GM12878 (cell line): ENCODE data around the gene CLDN14. TPM values are rescaled to one million over a fixed set of nuclear protein-coding genes. Genes with fewer than 3 reads are reported as not detected.

Experiments
- MTA2 ChIP-seq: fragments of 450-650 bp; IDR thresholded peaks from 2 replicates; pipeline ENCODE4 v1.6.1; 2016; ENCODE audit warnings: low read depth, mild to moderate bottlenecking, moderate library complexity
- polyA plus RNA-seq, 11 experiments: library from polyadenylated mRNA; depleted of rRNA in 4 of 11; unstranded in 6 of 11; stranded (reverse) in 5 of 11; fragments of >200 nt; fragmentation: Nextera tagmentation in 4 of 11; fragmentation: Illumina TruSeq in 1 of 11; extraction: Ambion mirVana in 4 of 11; extraction: Trizol in 1 of 11; gene quantifications; 1 replicate in 1 of 11; 2 replicates in 10 of 11; pipeline versions ENCODE4 v1.2.1 to v1.2.3, GENCODE V29; 2011 to 2016; ENCODE audit warnings: inconsistent platforms in 2 of 11, missing spikeins in 2 of 11, low read depth in 1 of 11
- total RNA-seq, 4 experiments: library from RNA; depleted of rRNA in 3 of 4; stranded (reverse); fragments of >200 nt in 3 of 4; fragmentation: Illumina TruSeq in 1 of 4; extraction: Trizol in 1 of 4; gene quantifications; 2 replicates each; pipeline versions ENCODE4 v1.2.1 to v1.2.3, GENCODE V29; 2013 to 2021
- TF ChIP-seq, protein P1 (sequence below): IDR thresholded peaks from 2 replicates; pipeline ENCODE4 v1.6.1; 2012; ENCODE audit warnings: improper control_type of control experiment, low read depth, low read length; ENCODE audit not compliant: insufficient replicate concordance
- TF ChIP-seq, protein P2 (sequence below): fragments of 450-650 bp; IDR thresholded peaks from 2 replicates; pipeline ENCODE4 v1.6.1; 2016; ENCODE audit warnings: mild to moderate bottlenecking
- TF ChIP-seq, protein P3 (sequence below): fragments of 450-650 bp; IDR thresholded peaks from 2 replicates; pipeline ENCODE4 v1.6.1; 2014; ENCODE audit warnings: mild to moderate bottlenecking
- TF ChIP-seq, protein P4 (sequence below): fragments of 450-650 bp; IDR thresholded peaks from 2 replicates; pipeline ENCODE4 v1.6.1; 2016; ENCODE audit warnings: mild to moderate bottlenecking, moderate library complexity, borderline replicate concordance
- TF ChIP-seq, protein P5 (sequence below): IDR thresholded peaks from 2 replicates; pipeline ENCODE4 v1.6.1; 2011; ENCODE audit warnings: borderline replicate concordance, low read depth, mild to moderate bottlenecking, moderate library complexity, low read length; ENCODE audit not compliant: insufficient read depth, poor library complexity, severe bottlenecking

CLDN14 gene
- total and polyA plus RNA-seq, 10 of the 15 experiments (the other 5 are each of a cell fraction or from before 2014, with no cell fraction given): 0.90 to 19.4 (median 6.6) TPM

DNA sequence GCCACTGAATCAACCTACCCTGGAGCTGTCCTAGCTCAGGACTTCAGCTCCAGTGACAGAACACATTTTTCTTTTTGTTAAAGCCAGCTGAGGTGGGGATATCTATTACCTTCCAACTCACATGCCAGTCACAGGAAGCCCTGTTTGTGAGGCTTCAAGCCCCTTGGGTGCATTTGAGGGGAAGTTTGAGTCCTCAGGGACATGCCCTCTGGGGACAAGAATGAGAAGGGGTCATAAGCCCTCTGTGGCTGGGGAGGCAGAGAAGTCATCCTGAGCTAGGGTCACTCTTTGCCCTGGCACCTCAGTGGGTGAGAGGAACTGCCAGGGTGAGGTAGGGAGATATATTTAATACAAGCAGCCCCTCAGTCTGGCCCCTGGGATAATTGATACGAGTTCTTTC, 33.5 kb upstream of the CLDN14 start (continued):
- TF ChIP-seq, protein P1, sequence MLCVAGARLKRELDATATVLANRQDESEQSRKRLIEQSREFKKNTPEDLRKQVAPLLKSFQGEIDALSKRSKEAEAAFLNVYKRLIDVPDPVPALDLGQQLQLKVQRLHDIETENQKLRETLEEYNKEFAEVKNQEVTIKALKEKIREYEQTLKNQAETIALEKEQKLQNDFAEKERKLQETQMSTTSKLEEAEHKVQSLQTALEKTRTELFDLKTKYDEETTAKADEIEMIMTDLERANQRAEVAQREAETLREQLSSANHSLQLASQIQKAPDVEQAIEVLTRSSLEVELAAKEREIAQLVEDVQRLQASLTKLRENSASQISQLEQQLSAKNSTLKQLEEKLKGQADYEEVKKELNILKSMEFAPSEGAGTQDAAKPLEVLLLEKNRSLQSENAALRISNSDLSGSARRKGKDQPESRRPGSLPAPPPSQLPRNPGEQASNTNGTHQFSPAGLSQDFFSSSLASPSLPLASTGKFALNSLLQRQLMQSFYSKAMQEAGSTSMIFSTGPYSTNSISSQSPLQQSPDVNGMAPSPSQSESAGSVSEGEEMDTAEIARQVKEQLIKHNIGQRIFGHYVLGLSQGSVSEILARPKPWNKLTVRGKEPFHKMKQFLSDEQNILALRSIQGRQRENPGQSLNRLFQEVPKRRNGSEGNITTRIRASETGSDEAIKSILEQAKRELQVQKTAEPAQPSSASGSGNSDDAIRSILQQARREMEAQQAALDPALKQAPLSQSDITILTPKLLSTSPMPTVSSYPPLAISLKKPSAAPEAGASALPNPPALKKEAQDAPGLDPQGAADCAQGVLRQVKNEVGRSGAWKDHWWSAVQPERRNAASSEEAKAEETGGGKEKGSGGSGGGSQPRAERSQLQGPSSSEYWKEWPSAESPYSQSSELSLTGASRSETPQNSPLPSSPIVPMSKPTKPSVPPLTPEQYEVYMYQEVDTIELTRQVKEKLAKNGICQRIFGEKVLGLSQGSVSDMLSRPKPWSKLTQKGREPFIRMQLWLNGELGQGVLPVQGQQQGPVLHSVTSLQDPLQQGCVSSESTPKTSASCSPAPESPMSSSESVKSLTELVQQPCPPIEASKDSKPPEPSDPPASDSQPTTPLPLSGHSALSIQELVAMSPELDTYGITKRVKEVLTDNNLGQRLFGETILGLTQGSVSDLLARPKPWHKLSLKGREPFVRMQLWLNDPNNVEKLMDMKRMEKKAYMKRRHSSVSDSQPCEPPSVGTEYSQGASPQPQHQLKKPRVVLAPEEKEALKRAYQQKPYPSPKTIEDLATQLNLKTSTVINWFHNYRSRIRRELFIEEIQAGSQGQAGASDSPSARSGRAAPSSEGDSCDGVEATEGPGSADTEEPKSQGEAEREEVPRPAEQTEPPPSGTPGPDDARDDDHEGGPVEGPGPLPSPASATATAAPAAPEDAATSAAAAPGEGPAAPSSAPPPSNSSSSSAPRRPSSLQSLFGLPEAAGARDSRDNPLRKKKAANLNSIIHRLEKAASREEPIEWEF: peak; percentile 96
- TF ChIP-seq, protein P2, sequence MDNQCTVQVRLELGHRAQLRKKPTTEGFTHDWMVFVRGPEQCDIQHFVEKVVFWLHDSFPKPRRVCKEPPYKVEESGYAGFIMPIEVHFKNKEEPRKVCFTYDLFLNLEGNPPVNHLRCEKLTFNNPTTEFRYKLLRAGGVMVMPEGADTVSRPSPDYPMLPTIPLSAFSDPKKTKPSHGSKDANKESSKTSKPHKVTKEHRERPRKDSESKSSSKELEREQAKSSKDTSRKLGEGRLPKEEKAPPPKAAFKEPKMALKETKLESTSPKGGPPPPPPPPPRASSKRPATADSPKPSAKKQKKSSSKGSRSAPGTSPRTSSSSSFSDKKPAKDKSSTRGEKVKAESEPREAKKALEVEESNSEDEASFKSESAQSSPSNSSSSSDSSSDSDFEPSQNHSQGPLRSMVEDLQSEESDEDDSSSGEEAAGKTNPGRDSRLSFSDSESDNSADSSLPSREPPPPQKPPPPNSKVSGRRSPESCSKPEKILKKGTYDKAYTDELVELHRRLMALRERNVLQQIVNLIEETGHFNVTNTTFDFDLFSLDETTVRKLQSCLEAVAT: peak; percentile 35; the same call in 1 of the 2 replicates
- TF ChIP-seq, protein P3, sequence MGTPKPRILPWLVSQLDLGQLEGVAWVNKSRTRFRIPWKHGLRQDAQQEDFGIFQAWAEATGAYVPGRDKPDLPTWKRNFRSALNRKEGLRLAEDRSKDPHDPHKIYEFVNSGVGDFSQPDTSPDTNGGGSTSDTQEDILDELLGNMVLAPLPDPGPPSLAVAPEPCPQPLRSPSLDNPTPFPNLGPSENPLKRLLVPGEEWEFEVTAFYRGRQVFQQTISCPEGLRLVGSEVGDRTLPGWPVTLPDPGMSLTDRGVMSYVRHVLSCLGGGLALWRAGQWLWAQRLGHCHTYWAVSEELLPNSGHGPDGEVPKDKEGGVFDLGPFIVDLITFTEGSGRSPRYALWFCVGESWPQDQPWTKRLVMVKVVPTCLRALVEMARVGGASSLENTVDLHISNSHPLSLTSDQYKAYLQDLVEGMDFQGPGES: no peak
- TF ChIP-seq, protein P4, sequence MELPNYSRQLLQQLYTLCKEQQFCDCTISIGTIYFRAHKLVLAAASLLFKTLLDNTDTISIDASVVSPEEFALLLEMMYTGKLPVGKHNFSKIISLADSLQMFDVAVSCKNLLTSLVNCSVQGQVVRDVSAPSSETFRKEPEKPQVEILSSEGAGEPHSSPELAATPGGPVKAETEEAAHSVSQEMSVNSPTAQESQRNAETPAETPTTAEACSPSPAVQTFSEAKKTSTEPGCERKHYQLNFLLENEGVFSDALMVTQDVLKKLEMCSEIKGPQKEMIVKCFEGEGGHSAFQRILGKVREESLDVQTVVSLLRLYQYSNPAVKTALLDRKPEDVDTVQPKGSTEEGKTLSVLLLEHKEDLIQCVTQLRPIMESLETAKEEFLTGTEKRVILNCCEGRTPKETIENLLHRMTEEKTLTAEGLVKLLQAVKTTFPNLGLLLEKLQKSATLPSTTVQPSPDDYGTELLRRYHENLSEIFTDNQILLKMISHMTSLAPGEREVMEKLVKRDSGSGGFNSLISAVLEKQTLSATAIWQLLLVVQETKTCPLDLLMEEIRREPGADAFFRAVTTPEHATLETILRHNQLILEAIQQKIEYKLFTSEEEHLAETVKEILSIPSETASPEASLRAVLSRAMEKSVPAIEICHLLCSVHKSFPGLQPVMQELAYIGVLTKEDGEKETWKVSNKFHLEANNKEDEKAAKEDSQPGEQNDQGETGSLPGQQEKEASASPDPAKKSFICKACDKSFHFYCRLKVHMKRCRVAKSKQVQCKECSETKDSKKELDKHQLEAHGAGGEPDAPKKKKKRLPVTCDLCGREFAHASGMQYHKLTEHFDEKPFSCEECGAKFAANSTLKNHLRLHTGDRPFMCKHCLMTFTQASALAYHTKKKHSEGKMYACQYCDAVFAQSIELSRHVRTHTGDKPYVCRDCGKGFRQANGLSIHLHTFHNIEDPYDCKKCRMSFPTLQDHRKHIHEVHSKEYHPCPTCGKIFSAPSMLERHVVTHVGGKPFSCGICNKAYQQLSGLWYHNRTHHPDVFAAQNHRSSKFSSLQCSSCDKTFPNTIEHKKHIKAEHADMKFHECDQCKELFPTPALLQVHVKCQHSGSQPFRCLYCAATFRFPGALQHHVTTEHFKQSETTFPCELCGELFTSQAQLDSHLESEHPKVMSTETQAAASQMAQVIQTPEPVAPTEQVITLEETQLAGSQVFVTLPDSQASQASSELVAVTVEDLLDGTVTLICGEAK: no peak
- TF ChIP-seq, protein P5, sequence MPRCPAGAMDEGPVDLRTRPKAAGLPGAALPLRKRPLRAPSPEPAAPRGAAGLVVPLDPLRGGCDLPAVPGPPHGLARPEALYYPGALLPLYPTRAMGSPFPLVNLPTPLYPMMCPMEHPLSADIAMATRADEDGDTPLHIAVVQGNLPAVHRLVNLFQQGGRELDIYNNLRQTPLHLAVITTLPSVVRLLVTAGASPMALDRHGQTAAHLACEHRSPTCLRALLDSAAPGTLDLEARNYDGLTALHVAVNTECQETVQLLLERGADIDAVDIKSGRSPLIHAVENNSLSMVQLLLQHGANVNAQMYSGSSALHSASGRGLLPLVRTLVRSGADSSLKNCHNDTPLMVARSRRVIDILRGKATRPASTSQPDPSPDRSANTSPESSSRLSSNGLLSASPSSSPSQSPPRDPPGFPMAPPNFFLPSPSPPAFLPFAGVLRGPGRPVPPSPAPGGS: peak; percentile 88
- TF ChIP-seq MTA2: peak; percentile 28; the same call in 1 of the 2 replicates
